ENCODE measurements around the gene XDH. TPM values are rescaled to one million over a fixed set of nuclear protein-coding genes. Genes with fewer than 3 reads are reported as not detected.

The XDH gene
- total and polyA plus RNA-seq, 2 donors (not counting 1 experiment from before 2014, with no cell fraction given): 0.50 to 0.59 TPM

DNA sequence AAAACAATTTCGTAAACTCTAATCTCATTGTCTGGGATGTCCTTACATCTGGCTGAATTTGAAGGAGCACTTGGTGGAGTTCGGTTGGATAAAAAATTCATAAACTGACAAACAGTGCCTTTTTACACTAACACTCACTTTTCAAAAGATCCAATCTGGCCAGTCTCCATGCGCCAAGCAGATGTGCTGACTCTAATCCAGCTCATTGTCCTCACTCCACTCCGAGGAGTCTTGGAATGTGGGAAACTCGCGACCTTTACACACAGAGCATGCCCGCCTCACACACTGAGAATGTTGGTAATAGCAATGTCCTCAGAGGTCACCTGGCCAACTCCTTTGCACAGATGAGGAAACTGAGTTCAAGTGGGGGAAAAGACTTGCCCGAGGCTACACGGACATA lies 66.8 kb downstream of the XDH start:
- Histone ChIP-seq H3K27me3 (ENCODE audit: control insufficient read depth, insufficient read depth, low read length) (no peaks in the 10 kb centered on the region), H3K4me3 (replicated peaks in 1 of 4; ENCODE audit: control extremely low read depth in 1 of 4, insufficient read depth in 1 of 4, low read depth in 3 of 4, low read length in 4 of 4) (no peak overlapping the region), H2AFZ (ENCODE audit: low read length) (no peak overlapping the region), H4K20me1 (ENCODE audit: control insufficient read depth, extremely low read depth, insufficient read depth, low read length) (no peaks in the 10 kb centered on the region), H3K79me2 (ENCODE audit: control insufficient read depth, insufficient read depth, low read length) (no peaks in the 10 kb centered on the region), H3K9me3 (ENCODE audit: control insufficient read depth, insufficient read depth, low read depth, low read length) (no peaks in the 10 kb centered on the region), H3K9ac (ENCODE audit: insufficient read depth, low read length) (no peak overlapping the region), H3K27ac (ENCODE audit: insufficient read depth, low read length) (peak overlapping the region; percentile 29), H3K4me1 (ENCODE audit: control insufficient read depth, extremely low read depth, insufficient read depth, low read length) (peaks cover 7% of the 10 kb centered on the region), H3K4me2 (ENCODE audit: extremely low read depth, insufficient read depth, low read length) (no peak overlapping the region), H3K36me3 (ENCODE audit: control insufficient read depth, insufficient read depth, low read length) (no peaks in the 10 kb centered on the region)
- TF ChIP-seq CTCF (conservative IDR thresholded peaks at IDR 0.05 in 1 of 2, IDR thresholded peaks at IDR 0.05 in 1 of 2; ENCODE audit: low read depth in 1 of 2, low read length in 2 of 2) (no peak), EZH2 (IDR thresholded peaks at IDR 0.05; ENCODE audit: low read length, missing control alignments) (no peak)
- peak; percentile 74 to 90 for DNase-seq (ENCODE audit: low read depth in 2 of 2)

DNA sequence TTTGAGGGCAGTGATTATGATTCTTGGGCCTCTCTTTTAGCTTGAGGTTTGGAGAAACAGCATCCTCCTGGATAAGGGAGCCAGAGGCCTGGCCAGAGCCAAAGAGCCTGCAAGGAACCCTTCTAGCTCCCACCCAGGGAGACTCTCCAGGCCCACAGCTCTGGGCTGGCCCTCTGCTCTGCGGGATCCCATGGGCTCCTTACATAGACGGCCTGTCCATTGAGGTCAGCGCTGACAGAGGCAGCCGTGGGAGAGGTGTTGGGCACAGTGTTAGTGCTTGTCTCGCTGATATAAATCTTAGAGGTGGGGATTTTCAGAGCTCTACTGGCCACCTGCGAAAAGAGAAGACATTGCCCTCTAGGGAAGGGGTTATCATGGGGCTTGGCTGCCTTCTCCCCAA lies 67.2 kb downstream of the XDH start:
- Histone ChIP-seq H2AFZ (ENCODE audit: low read length) (peak overlapping the region; percentile 3), H3K9me3 (ENCODE audit: control insufficient read depth, insufficient read depth, low read depth, low read length) (no peaks in the 10 kb centered on the region), H3K4me3 (replicated peaks in 1 of 4; ENCODE audit: control extremely low read depth in 1 of 4, insufficient read depth in 1 of 4, low read depth in 3 of 4, low read length in 4 of 4) (no peak overlapping the region), H3K27me3 (ENCODE audit: control insufficient read depth, insufficient read depth, low read length) (no peaks in the 10 kb centered on the region), H3K9ac (ENCODE audit: insufficient read depth, low read length) (no peak overlapping the region), H3K4me1 (ENCODE audit: control insufficient read depth, extremely low read depth, insufficient read depth, low read length) (peaks cover 7% of the 10 kb centered on the region), H4K20me1 (ENCODE audit: control insufficient read depth, extremely low read depth, insufficient read depth, low read length) (no peaks in the 10 kb centered on the region), H3K27ac (ENCODE audit: insufficient read depth, low read length) (peak overlapping the region; percentile 23), H3K4me2 (ENCODE audit: extremely low read depth, insufficient read depth, low read length) (no peak overlapping the region), H3K79me2 (ENCODE audit: control insufficient read depth, insufficient read depth, low read length) (no peaks in the 10 kb centered on the region), H3K36me3 (ENCODE audit: control insufficient read depth, insufficient read depth, low read length) (no peaks in the 10 kb centered on the region)
- peak in 1 of 2 donors; percentile 36 for DNase-seq (ENCODE audit: low read depth in 2 of 2)
- TF ChIP-seq CTCF (conservative IDR thresholded peaks at IDR 0.05 in 1 of 2, IDR thresholded peaks at IDR 0.05 in 1 of 2; ENCODE audit: low read depth in 1 of 2, low read length in 2 of 2): no peak
- TF ChIP-seq EZH2 (IDR thresholded peaks at IDR 0.05; ENCODE audit: low read length, missing control alignments): no peak

DNA sequence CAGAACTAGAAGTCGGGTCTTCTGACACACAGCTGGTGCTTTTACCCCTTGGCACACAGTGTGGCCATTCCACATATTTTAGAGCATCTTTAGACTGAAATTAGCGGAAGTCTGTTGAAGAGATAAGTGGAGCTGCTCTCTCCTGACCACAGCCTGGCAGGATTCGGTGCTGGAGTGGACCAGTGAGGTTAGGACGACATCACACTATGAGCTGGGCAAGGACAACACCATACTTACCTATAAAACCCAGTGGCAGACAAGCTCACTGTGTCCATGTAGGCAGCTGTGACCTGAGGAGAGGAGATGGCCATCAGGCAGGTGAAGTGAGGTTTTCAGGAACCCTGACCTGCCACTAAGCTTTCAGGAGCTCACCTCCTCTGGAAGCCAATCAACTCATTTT lies 70.1 kb downstream of the XDH start:
- Histone ChIP-seq H3K79me2 (ENCODE audit: control insufficient read depth, insufficient read depth, low read length) (no peaks in the 10 kb centered on the region), H3K4me2 (ENCODE audit: extremely low read depth, insufficient read depth, low read length) (no peak overlapping the region), H3K9ac (ENCODE audit: insufficient read depth, low read length) (no peak overlapping the region), H3K9me3 (ENCODE audit: control insufficient read depth, insufficient read depth, low read depth, low read length) (no peaks in the 10 kb centered on the region), H4K20me1 (ENCODE audit: control insufficient read depth, extremely low read depth, insufficient read depth, low read length) (no peaks in the 10 kb centered on the region), H3K36me3 (ENCODE audit: control insufficient read depth, insufficient read depth, low read length) (no peaks in the 10 kb centered on the region), H3K27ac (ENCODE audit: insufficient read depth, low read length) (no peak overlapping the region), H2AFZ (ENCODE audit: low read length) (no peak overlapping the region), H3K4me1 (ENCODE audit: control insufficient read depth, extremely low read depth, insufficient read depth, low read length) (peaks cover 7% of the 10 kb centered on the region), H3K27me3 (ENCODE audit: control insufficient read depth, insufficient read depth, low read length) (no peaks in the 10 kb centered on the region), H3K4me3 (replicated peaks in 1 of 4; ENCODE audit: control extremely low read depth in 1 of 4, insufficient read depth in 1 of 4, low read depth in 3 of 4, low read length in 4 of 4) (no peak overlapping the region)
- TF ChIP-seq EZH2 (IDR thresholded peaks at IDR 0.05; ENCODE audit: low read length, missing control alignments) (no peak), CTCF (conservative IDR thresholded peaks at IDR 0.05 in 1 of 2, IDR thresholded peaks at IDR 0.05 in 1 of 2; ENCODE audit: low read depth in 1 of 2, low read length in 2 of 2) (no peak)
- no peak for DNase-seq (ENCODE audit: low read depth in 2 of 2)
